ENCODE results near the gene HPCAL1.

GRCh38 chr2:10302479-10303180, at the start of gene HPCAL1:
- TF ChIP-seq CTCF (IDR thresholded peaks at IDR 0.05) (peak; percentile 45 to 81 (median 66)), POLR2A (IDR thresholded peaks at IDR 0.05) (peak; percentile 67 to 90 (median 86))

All from body of pancreas (tissue), 4 donors.